ENCODE results near the gene ANGPT4.
"Not testable (repeated sequence)": the region's sequence is repeated elsewhere in the genome, so short reads cannot be mapped to it uniquely, and the experiment has no call there.

Gene ANGPT4

DNA sequence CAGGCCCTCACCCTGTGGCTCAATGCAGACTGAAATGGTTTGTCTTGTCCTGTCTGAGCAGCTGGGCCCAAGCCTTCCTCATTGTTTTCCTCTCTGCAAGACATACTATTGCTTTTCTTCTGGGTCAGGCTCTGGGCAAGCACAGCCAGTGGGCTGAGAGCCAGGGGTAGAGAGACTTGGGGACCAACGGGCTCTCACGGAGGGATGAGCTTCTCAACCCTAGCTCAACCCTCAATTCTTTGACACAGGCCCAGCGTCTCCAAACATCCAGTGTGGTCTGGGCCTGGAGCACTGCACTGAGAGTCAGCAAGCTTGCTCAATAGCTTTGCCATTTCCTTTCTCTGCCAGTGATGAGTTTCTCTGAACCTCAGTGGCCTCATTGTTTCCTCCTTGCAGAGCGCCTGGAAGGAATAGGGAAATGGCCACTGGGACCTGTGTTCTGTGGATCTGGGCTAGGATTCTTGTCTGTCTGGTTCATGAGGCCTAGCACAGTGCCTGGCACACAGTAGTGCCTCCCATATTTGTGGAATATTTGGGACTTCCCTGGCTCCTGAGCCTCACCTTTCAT lies 9.3 kb downstream of the ANGPT4 start:
- no peaks in the 10 kb centered on the region for H3K9me3 Mint-ChIP-seq
- H3K4me1 Mint-ChIP-seq (ENCODE audit: low read depth), result peaks cover 52% of the 10 kb centered on the region
- H3K36me3 Mint-ChIP-seq (ENCODE audit: low read depth), result no peaks in the 10 kb centered on the region
- peak overlapping the region; percentile 71 for H3K27ac Mint-ChIP-seq
- intact Hi-C loops (cut with micrococcal nuclease), result no loop called here
- no peak overlapping the region for H3K4me3 Mint-ChIP-seq
- peaks cover 7% of the 10 kb centered on the region for H3K27me3 Mint-ChIP-seq

- Mint-ChIP-seq H3K27me3 (no peaks in the 10 kb centered on the region), H3K4me3 (no peak overlapping the region), H3K4me1 (ENCODE audit: low read depth) (peaks cover 44% of the 10 kb centered on the region), H3K36me3 (ENCODE audit: low read depth) (no peaks in the 10 kb centered on the region), H3K9me3 (peaks cover 4% of the 10 kb centered on the region), H3K27ac (peak overlapping the region; percentile 71)
- intact Hi-C loops (cut with micrococcal nuclease), result no loop called here
These were observed 10.1 kb downstream of the ANGPT4 start for GRCh38 chr20:906001-906520.

GRCh38 chr20:905396-905961 lies 10.7 kb downstream of the ANGPT4 start:
- H3K27me3 Mint-ChIP-seq, result no peaks in the 10 kb centered on the region
- H3K36me3 Mint-ChIP-seq (ENCODE audit: low read depth), result no peaks in the 10 kb centered on the region
- peaks cover 44% of the 10 kb centered on the region for H3K4me1 Mint-ChIP-seq (ENCODE audit: low read depth)
- H3K4me3 Mint-ChIP-seq, result no peak overlapping the region
- intact Hi-C loops (cut with micrococcal nuclease), result no loop called here
- peaks cover 9% of the 10 kb centered on the region for H3K9me3 Mint-ChIP-seq
- peak overlapping the region; percentile 71 for H3K27ac Mint-ChIP-seq

DNA sequence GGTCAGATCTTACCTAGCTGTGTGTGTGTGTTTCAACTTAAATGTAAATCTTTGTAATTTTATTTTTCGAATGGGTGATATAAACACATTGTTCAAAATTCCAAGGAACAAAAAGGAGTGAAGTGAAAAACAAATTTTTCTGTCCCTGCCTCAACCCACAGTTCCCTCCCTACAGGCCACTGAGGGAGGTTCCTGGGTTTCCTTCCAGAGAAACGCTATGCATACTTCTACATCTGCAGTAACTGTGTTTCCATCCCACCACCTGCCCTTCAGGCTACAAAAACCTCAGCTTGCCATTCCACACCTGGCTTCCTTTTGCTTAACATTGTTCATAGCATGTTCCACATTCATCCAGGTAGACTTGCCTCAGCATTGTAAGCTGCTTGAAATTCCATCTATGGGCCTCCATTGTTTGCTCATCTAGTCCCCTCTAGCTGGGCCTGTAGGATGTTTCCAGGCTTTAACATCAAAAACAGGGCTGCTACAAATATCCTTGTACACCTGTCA lies 12.0 kb downstream of the ANGPT4 start:
- H3K4me3 Mint-ChIP-seq, result no peak overlapping the region

GRCh38 chr20:897436-897835 lies 18.7 kb downstream of the ANGPT4 start:
- H3K27ac Mint-ChIP-seq; H3K27me3 Mint-ChIP-seq; intact Hi-C loops (cut with micrococcal nuclease); H3K36me3 Mint-ChIP-seq (ENCODE audit: low read depth); H3K4me3 Mint-ChIP-seq: not testable (repeated sequence)
- peaks cover 20% of the 10 kb centered on the region for H3K9me3 Mint-ChIP-seq
- H3K4me1 Mint-ChIP-seq (ENCODE audit: low read depth), result peaks cover 21% of the 10 kb centered on the region

More for the DNA sequence above, 12.0 kb downstream of the ANGPT4 start:
- Mint-ChIP-seq H3K27ac (no peak overlapping the region), H3K9me3 (peaks cover 10% of the 10 kb centered on the region), H3K36me3 (ENCODE audit: low read depth) (no peaks in the 10 kb centered on the region), H3K4me1 (ENCODE audit: low read depth) (peaks cover 44% of the 10 kb centered on the region), H3K27me3 (no peaks in the 10 kb centered on the region)
- intact Hi-C loops (cut with micrococcal nuclease), result no loop called here

DNA sequence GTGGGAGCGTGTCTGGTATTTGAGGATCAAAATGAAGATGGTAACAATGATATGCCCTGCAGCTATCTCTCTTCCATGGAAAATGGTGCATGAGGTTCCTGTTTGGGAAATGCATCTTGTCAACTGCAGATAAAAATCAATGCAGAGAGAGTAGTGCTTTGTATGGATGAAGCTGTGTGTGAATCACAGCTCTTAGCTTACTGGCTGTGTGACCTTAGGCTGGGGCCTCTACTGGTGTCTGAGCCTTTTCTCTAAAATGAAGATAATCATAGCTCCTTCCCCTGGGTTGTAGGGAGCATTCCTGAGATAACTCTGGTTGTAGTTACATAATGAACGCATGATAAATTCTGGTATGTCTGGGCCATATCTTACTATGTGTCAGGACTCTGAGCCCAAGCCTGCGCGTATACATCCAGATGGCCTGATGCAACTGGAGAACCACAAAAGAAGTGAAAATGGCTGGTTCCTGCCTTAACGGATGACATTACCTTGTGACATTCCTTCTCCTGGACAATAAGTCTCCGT lies 19.6 kb downstream of the ANGPT4 start:
- Mint-ChIP-seq H3K9me3 (peaks cover 20% of the 10 kb centered on the region), H3K27me3 (peaks cover 9% of the 10 kb centered on the region), H3K4me1 (ENCODE audit: low read depth) (peaks cover 29% of the 10 kb centered on the region), H3K36me3 (ENCODE audit: low read depth) (no peaks in the 10 kb centered on the region), H3K4me3 (no peak overlapping the region), H3K27ac (no peak overlapping the region)
- intact Hi-C loops (cut with micrococcal nuclease), result no loop called here

GRCh38 chr20:892371-892770 lies 23.8 kb downstream of the ANGPT4 start:
- H3K27me3 Mint-ChIP-seq; intact Hi-C loops (cut with micrococcal nuclease); H3K4me3 Mint-ChIP-seq; H3K36me3 Mint-ChIP-seq (ENCODE audit: low read depth); H3K9me3 Mint-ChIP-seq: not testable (repeated sequence)
- Mint-ChIP-seq H3K4me1 (ENCODE audit: low read depth) (peaks cover 57% of the 10 kb centered on the region), H3K27ac (peak overlapping the region; percentile 40)

DNA sequence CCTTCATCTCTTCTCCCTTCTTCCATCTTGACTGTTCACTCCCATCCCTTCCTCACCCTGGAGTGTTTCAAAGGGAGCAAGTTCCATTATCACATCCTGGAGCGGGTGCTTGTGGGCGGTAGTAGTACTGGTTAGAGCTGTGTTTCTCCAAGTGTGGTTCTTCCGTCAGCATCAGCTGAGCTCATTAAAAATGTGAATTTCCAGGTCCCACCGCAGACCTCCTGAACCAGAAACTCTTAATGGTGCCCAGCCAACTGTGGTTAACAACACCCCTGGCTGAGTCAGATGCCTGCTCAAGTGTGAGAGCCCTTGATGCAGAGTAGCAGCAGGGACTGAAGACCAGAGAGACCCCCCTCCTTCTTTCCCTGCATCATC lies 24.4 kb downstream of the ANGPT4 start:
- Mint-ChIP-seq H3K27ac (peak overlapping the region; percentile 47), H3K27me3 (peaks cover 4% of the 10 kb centered on the region), H3K4me3 (peak overlapping the region; percentile 20), H3K36me3 (ENCODE audit: low read depth) (no peaks in the 10 kb centered on the region), H3K9me3 (peaks cover 3% of the 10 kb centered on the region), H3K4me1 (ENCODE audit: low read depth) (peaks cover 57% of the 10 kb centered on the region)
- intact Hi-C loops (cut with micrococcal nuclease), result no loop called here

DNA sequence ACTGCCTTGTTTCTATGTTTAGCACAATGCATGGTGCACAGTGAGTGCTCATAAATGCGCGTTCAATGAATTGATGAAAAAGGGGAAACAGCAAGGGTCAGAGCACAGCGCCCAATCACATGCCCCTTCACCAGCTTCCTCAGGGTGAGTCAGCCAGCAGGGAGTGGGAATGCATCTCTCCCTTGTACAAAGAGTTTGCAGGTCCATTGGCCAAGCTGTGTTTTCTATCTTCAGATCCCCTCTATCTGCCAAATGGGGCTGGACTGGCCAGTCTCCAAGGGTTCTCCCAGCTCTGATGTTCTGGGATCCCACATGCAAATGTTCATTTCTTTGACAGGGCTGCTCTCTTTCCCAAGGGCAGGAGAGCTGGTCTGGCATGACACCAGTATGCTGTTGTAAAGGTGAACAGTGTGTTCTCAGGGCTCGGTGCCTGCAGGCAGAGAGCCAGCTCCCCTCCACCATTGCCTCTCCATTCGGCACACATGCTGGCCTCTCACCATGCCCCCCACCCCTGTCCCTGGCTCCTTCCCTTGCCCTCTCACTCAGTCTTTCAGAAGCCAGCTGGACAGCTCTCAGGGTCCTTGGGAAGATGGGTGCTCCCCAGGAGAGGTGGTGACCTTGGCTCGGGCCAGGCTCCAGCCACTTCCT lies 25.0 kb downstream of the ANGPT4 start:
- H3K27ac Mint-ChIP-seq, result peak overlapping the region; percentile 47
- no peaks in the 10 kb centered on the region for H3K36me3 Mint-ChIP-seq (ENCODE audit: low read depth)
- H3K9me3 Mint-ChIP-seq, result no peaks in the 10 kb centered on the region
- intact Hi-C loops (cut with micrococcal nuclease), result no loop called here
- peaks cover 57% of the 10 kb centered on the region for H3K4me1 Mint-ChIP-seq (ENCODE audit: low read depth)
- H3K27me3 Mint-ChIP-seq, result peaks cover 5% of the 10 kb centered on the region
- H3K4me3 Mint-ChIP-seq, result peak overlapping the region; percentile 20

- Mint-ChIP-seq H3K4me1 (ENCODE audit: low read depth) (peaks cover 60% of the 10 kb centered on the region), H3K27ac (peak overlapping the region; percentile 8), H3K36me3 (ENCODE audit: low read depth) (no peaks in the 10 kb centered on the region), H3K27me3 (peaks cover 11% of the 10 kb centered on the region), H3K9me3 (no peaks in the 10 kb centered on the region), H3K4me3 (no peak overlapping the region)
- intact Hi-C loops (cut with micrococcal nuclease), result no loop called here
These were observed 25.5 kb downstream of the ANGPT4 start for GRCh38 chr20:890666-891057.

DNA sequence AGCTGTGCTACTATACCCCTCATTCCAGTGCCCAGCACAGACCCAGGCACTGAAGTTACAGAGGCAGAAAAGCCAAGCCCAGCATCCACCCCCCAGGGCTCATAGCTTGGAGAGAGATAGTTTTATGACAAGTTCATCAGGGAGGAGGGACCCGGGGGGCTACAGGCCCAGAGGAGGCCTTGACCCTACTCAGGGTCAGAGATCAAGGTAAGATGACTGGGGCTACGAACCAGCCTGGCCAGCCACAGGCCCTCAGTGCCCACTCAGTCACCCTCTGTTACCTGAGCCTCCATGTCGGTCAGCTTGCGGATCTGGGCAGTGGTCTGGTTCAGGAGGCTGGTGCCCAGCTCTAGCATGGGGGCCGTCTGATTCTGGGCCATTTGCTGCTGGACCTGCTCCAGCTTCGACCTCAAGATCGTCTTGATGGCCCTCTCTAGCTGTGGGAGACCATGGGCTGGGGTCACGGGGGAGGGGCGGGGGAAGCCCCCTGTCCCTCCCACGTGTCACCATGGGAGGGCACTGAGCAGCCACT lies 26.1 kb downstream of the ANGPT4 start:
- intact Hi-C loops (cut with micrococcal nuclease), result loop anchor here (10.0 kb wide), 1 partner anchor 65 kb away; no protein-coding TSS in a partner anchor
- Mint-ChIP-seq H3K27ac (no peak overlapping the region), H3K36me3 (ENCODE audit: low read depth) (no peaks in the 10 kb centered on the region), H3K4me3 (no peak overlapping the region), H3K27me3 (peaks cover 17% of the 10 kb centered on the region), H3K4me1 (ENCODE audit: low read depth) (peaks cover 66% of the 10 kb centered on the region), H3K9me3 (no peaks in the 10 kb centered on the region)

GRCh38 chr20:889106-889505 lies 27.0 kb downstream of the ANGPT4 start:
- peaks cover 66% of the 10 kb centered on the region for H3K4me1 Mint-ChIP-seq (ENCODE audit: low read depth)
- intact Hi-C loops (cut with micrococcal nuclease), result loop anchor here (10.0 kb wide), 1 partner anchor 66 kb away; no protein-coding TSS in a partner anchor
- no peak overlapping the region for H3K27ac Mint-ChIP-seq
- no peak overlapping the region for H3K4me3 Mint-ChIP-seq
- H3K27me3 Mint-ChIP-seq, result peaks cover 26% of the 10 kb centered on the region
- no peaks in the 10 kb centered on the region for H3K9me3 Mint-ChIP-seq
- H3K36me3 Mint-ChIP-seq (ENCODE audit: low read depth), result no peaks in the 10 kb centered on the region

DNA sequence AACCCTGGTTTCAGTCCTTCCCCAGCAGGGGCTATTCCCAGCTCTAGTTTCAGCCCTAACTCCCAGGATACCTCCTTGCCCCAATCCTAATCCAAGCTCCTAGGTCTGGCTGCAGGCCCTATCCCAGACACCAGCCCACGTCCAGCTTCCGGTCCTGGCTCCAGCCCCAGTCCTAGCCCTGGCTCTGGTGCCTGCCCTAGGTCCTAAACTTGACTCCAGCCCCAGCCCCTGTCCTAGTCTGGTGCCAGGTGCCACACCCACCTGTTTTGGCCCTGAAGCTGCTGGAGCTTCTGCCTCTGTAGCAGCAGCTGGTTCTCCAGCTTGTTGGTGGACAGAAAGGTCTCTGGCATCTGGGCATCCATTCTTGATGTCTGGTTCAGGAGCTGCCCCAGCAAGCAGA lies 28.1 kb downstream of the ANGPT4 start:
- H3K27me3 Mint-ChIP-seq, result peaks cover 36% of the 10 kb centered on the region
- H3K36me3 Mint-ChIP-seq (ENCODE audit: low read depth), result no peaks in the 10 kb centered on the region
- H3K4me3 Mint-ChIP-seq, result no peak overlapping the region
- intact Hi-C loops (cut with micrococcal nuclease), result loop anchor here (10.0 kb wide), 1 partner anchor 67 kb away; no protein-coding TSS in a partner anchor
- H3K27ac Mint-ChIP-seq, result peak overlapping the region; percentile 35
- no peaks in the 10 kb centered on the region for H3K9me3 Mint-ChIP-seq
- peaks cover 55% of the 10 kb centered on the region for H3K4me1 Mint-ChIP-seq (ENCODE audit: low read depth)

DNA sequence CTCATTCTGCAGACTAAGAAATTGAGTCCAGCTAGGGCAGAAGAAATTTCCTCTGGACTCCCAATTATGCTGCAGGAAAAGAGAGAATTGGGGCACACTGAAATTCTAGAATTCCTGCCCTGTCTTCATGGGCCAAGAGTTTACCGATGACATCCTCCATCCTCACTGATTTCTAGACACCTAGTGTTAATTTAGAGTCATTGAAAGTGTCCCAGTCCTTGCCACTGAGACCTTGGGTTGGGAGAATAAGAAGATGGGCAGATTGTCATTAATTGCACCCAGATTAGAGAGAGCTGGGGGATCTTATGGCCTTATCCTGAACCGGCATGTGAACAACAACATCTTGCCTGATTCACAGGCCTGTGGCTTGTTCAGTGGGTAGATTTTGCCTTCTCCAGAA lies 29.0 kb downstream of the ANGPT4 start:
- Mint-ChIP-seq H3K27ac (no peak overlapping the region), H3K27me3 (peaks cover 37% of the 10 kb centered on the region), H3K4me1 (ENCODE audit: low read depth) (peaks cover 52% of the 10 kb centered on the region), H3K36me3 (ENCODE audit: low read depth) (no peaks in the 10 kb centered on the region), H3K4me3 (no peak overlapping the region), H3K9me3 (no peaks in the 10 kb centered on the region)
- intact Hi-C loops (cut with micrococcal nuclease), result loop anchor here (10.0 kb wide), 1 partner anchor 68 kb away; no protein-coding TSS in a partner anchor

Data from dendritic cell treated with granulocyte-macrophage colony-stimulating factor and Interleukin-4, amounts not matched to agents 40 ng/mL and 50 ng/mL, for 4 days (primary cell).